Gastroesophageal sphincter (tissue), 3 donors: ENCODE data around the gene ZBED4.

Source experiments
- CTCF ChIP-seq, 4 experiments: fragments of 200-600 bp in 2 of 4; fragments of 450-650 bp in 2 of 4; sonication (generic) in 1 of 4; IDR thresholded peaks; one replicate each; pipeline ENCODE4 v1.5.1; 2017 to 2019; ENCODE audit warnings: antibody characterized with exemption in 4 of 4, mild to moderate bottlenecking in 2 of 4, moderate library complexity in 2 of 4
- EP300 ChIP-seq: sonication (generic); formaldehyde crosslinking; IDR thresholded peaks from one replicate; pipeline ENCODE4 v1.6.1; 2017; ENCODE audit warnings: antibody characterized with exemption, mild to moderate bottlenecking
- POLR2A ChIP-seq, 2 donors: fragments of 450-650 bp; IDR thresholded peaks; one replicate each; pipeline ENCODE4 v1.6.1; 2017; ENCODE audit warnings: antibody characterized with exemption in 2 of 2, mild to moderate bottlenecking in 2 of 2, moderate library complexity in 1 of 2
- POLR2AphosphoS5 ChIP-seq: sonication (generic); formaldehyde crosslinking; IDR thresholded peaks from one replicate; pipeline ENCODE4 v1.6.1; 2017; ENCODE audit warnings: antibody characterized with exemption

- no peak for TF ChIP-seq POLR2A (IDR thresholded peaks at IDR 0.05)
- TF ChIP-seq CTCF (IDR thresholded peaks at IDR 0.05): no peak
- TF ChIP-seq EP300: no peak
- TF ChIP-seq POLR2AphosphoS5: no peak
Observed at GRCh38 chr22:49838771-49839717, 14.6 kb upstream of the ZBED4 start.
